ENCODE measurements around the gene CEP97. TPM values are rescaled to one million over a fixed set of nuclear protein-coding genes. Genes with fewer than 3 reads are reported as not detected.

The CEP97 gene
- total RNA-seq, 1 experiment from 2014 or later = 20.6 TPM

DNA sequence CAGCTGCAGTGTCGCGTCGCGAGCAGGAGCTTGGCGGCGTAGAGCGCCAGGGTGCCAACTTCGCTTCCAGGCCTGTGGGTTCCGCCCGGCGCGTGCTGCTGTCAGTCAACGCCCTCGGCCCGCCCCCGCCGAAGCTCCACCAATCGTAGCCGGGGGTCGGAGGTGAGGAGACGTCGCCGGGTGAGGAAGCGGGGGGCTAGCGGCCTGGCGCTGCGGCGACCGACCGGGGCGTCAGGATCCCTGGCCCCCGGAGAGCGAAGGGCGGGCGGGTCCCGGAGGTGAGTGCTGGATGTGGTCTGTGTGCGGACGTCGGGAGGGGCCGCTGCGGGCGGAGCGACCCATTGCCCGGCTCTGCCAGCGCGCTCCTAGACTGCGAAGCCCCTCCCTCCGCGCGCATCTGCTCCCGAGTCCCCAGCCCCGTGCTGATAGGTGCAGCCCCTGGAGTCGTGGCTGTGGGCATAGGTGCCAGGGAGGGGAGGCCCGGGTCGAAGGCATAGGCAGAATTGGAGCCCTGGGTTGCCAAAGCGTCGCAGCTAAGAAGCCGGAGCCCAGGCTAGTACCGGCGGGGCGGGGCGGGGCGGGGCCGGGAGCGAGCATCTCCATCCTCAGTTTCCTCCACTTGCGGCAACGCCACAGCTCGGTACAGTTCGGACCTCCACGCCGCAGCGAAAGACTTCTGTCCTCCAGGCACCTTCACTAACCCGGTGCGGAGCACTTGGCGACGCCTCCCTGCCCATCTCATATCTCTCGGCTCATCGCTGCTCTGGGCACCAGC lies 54.8 kb downstream of the CEP97 start, which contains the start of gene NXPE3:
TSS of gene NXPE3 (plus strand) at position 165 of the 775 bp plus-strand sequence. CDS start 6,386 bp downstream, outside the sequence.
- Histone ChIP-seq H2AFZ (peak within 1 kb of the TSS; percentile 96), H3K4me1 (replicated peaks; ENCODE audit: insufficient read depth) (peaks cover 5% of the 10 kb centered on the region), H3F3A (ENCODE audit: insufficient read depth, low read depth) (no peaks in the 10 kb centered on the region; the same call in 1 of the 2 replicates), H3K27me3 (ENCODE audit: insufficient read depth, low read depth) (no peaks in the 10 kb centered on the region), H3K4me2 (peak within 1 kb of the TSS; percentile 94), H3K79me2 (ENCODE audit: low read depth) (no peaks in the 10 kb centered on the region), H4K20me1 (ENCODE audit: insufficient read depth) (no peaks in the 10 kb centered on the region), H3K9me3 (ENCODE audit: insufficient read depth, low read depth) (no peaks in the 10 kb centered on the region), H3K36me3 (ENCODE audit: low read depth) (no peaks in the 10 kb centered on the region), H3K4me3 (peak within 1 kb of the TSS; percentile 82), H3K9me2 (ENCODE audit: insufficient read depth) (no peaks in the 10 kb centered on the region), H3K27ac (no peak within 1 kb of the TSS)
- CTCF ChIA-PET = interaction anchor here (0.6 kb wide), 1 partner anchor 572 kb away, joined by 3 read pairs; no protein-coding TSS in a partner anchor
- POLR2A ChIA-PET (ENCODE audit: unreplicated experiment) = interaction anchor here (0.6 kb wide), 1 partner anchor 17 kb away, joined by 5 read pairs; no protein-coding TSS in a partner anchor
- TF ChIP-seq EZH2 (IDR thresholded peaks at IDR 0.05; ENCODE audit: low read depth) = no peak
- TF ChIP-seq, protein P1, sequence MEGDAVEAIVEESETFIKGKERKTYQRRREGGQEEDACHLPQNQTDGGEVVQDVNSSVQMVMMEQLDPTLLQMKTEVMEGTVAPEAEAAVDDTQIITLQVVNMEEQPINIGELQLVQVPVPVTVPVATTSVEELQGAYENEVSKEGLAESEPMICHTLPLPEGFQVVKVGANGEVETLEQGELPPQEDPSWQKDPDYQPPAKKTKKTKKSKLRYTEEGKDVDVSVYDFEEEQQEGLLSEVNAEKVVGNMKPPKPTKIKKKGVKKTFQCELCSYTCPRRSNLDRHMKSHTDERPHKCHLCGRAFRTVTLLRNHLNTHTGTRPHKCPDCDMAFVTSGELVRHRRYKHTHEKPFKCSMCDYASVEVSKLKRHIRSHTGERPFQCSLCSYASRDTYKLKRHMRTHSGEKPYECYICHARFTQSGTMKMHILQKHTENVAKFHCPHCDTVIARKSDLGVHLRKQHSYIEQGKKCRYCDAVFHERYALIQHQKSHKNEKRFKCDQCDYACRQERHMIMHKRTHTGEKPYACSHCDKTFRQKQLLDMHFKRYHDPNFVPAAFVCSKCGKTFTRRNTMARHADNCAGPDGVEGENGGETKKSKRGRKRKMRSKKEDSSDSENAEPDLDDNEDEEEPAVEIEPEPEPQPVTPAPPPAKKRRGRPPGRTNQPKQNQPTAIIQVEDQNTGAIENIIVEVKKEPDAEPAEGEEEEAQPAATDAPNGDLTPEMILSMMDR (conservative IDR thresholded peaks at IDR 0.05) = 0 out of 2 replicates have a peak, but pooled peaks have one; percentile 6
- no TSS peak for BruUV-seq (replicated peaks)
- peak; percentile 74 to 93 for DNase-seq
- intact Hi-C loops (cut with micrococcal nuclease; ENCODE audit: unreplicated experiment) = no loop called here

DNA sequence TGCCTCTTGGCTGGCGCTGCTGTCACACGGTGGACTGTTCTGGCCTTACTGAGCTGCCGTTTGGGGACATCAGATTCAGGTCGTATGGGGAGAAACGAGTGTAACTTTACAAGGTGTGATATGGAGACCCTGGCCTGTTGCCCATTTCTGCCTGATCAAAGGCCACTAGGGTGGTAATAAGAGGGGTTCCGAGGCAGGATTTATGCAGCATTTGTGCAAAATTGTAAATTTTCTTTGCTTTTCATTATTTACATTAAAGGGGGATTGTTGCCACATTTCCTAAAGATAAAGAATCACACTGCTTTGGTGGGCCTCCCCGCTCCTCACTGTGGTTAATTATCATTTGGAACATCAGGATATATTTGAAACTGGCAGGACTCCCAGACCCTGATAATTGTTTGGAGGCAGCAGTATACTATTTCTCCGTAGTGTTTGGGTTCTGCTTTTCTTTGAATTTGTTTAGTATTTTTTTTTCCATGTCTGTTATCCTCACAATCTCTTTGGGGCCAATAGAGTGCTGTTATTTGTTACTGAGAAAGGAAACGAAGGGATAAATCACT lies 55.5 kb downstream of the CEP97 start:
- intact Hi-C loops (cut with micrococcal nuclease; ENCODE audit: unreplicated experiment) = no loop called here

DNA sequence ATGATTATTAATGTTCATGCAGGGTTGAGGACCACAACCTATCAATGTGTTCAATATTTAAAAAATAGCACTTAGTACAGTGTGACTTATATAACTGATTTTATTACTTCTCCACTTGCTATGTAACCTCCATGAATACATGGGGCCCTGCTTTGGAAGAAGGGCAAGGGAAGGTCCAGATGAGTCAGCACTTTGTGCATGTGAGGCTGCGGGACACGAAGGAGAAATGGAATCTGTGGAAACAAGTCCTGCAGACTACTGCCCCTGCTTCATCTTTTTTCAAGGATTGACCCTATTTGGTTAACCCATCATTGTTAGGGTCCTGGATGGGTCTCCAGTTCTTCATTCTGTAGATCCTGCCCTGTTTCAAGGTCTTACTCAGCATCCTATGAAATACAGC lies 56.2 kb downstream of the CEP97 start:
- H2AFZ ChIP-seq = no peak overlapping the region
- DNase-seq = no peak
- H3F3A ChIP-seq (ENCODE audit: insufficient read depth, low read depth) = no peaks in the 10 kb centered on the region; the same call in 1 of the 2 replicates
- no TSS peak for BruUV-seq (replicated peaks)
- no peaks in the 10 kb centered on the region for H3K79me2 ChIP-seq (ENCODE audit: low read depth)
- intact Hi-C loops (cut with micrococcal nuclease; ENCODE audit: unreplicated experiment) = no loop called here
- H4K20me1 ChIP-seq (ENCODE audit: insufficient read depth) = no peaks in the 10 kb centered on the region
- H3K27me3 ChIP-seq (ENCODE audit: insufficient read depth, low read depth) = no peaks in the 10 kb centered on the region
- no peaks in the 10 kb centered on the region for H3K9me3 ChIP-seq (ENCODE audit: insufficient read depth, low read depth)
- H3K9me2 ChIP-seq (ENCODE audit: insufficient read depth) = no peaks in the 10 kb centered on the region
- H3K36me3 ChIP-seq (ENCODE audit: low read depth) = no peaks in the 10 kb centered on the region
- no peak overlapping the region for H3K4me2 ChIP-seq
- peaks cover 5% of the 10 kb centered on the region for H3K4me1 ChIP-seq (replicated peaks; ENCODE audit: insufficient read depth)
- H3K4me3 ChIP-seq = no peak overlapping the region
- CTCF ChIA-PET = interaction anchor here (0.7 kb wide), 1 partner anchor 25 kb away, joined by 3 read pairs; no protein-coding TSS in a partner anchor
- no peak for TF ChIP-seq EZH2 (IDR thresholded peaks at IDR 0.05; ENCODE audit: low read depth)
- TF ChIP-seq, protein P1 (conservative IDR thresholded peaks at IDR 0.05) = no peak
- H3K27ac ChIP-seq = no peak overlapping the region
- POLR2A ChIA-PET (ENCODE audit: unreplicated experiment) = no interaction called here

More for the DNA sequence above, 55.5 kb downstream of the CEP97 start:
- H3K4me1 ChIP-seq (replicated peaks; ENCODE audit: insufficient read depth) = peaks cover 5% of the 10 kb centered on the region
- TSS peak; percentile 37 for BruUV-seq (replicated peaks)
- no peaks in the 10 kb centered on the region for H3K27me3 ChIP-seq (ENCODE audit: insufficient read depth, low read depth)
- H3K4me2 ChIP-seq = peak overlapping the region; percentile 94
- DNase-seq = no peak
- H3K9me2 ChIP-seq (ENCODE audit: insufficient read depth) = no peaks in the 10 kb centered on the region
- H3F3A ChIP-seq (ENCODE audit: insufficient read depth, low read depth) = no peaks in the 10 kb centered on the region; the same call in 1 of the 2 replicates
- POLR2A ChIA-PET (ENCODE audit: unreplicated experiment) = interaction anchor here (0.6 kb wide), 1 partner anchor 1937 kb away, joined by 10 read pairs; no protein-coding TSS in a partner anchor
- H4K20me1 ChIP-seq (ENCODE audit: insufficient read depth) = no peaks in the 10 kb centered on the region
- CTCF ChIA-PET = no interaction called here
- TF ChIP-seq EZH2 (IDR thresholded peaks at IDR 0.05; ENCODE audit: low read depth) = no peak
- TF ChIP-seq, protein P1 (conservative IDR thresholded peaks at IDR 0.05) = no peak
- no peaks in the 10 kb centered on the region for H3K36me3 ChIP-seq (ENCODE audit: low read depth)
- peak overlapping the region; percentile 96 for H2AFZ ChIP-seq
- no peaks in the 10 kb centered on the region for H3K9me3 ChIP-seq (ENCODE audit: insufficient read depth, low read depth)
- peak overlapping the region; percentile 82 for H3K4me3 ChIP-seq
- no peaks in the 10 kb centered on the region for H3K79me2 ChIP-seq (ENCODE audit: low read depth)
- H3K27ac ChIP-seq = no peak overlapping the region
